Adrenal gland (tissue), 12 donors: ENCODE data around the gene KCNK16. TPM values are rescaled to one million over a fixed set of nuclear protein-coding genes. Genes with fewer than 3 reads are reported as not detected.

Experiments
- DNase-seq, 7 donors: peaks; one replicate each; pipeline ENCODE4 v3.0.0-alpha.2; 2019 to 2020
- H3K27ac ChIP-seq, 5 donors: fragments of 200-600 bp; sonication (generic) in 4 of 5; 1 replicate in 3 of 5; 2 replicates in 2 of 5; pipeline versions ENCODE4 v1.5.1 to v1.8.0; 2016 to 2020; ENCODE audit warnings: mild to moderate bottlenecking in 1 of 5
- H3K27me3 ChIP-seq: fragments of 200-600 bp; 2 replicates; pipeline ENCODE4 v1.8.0; 2021
- H3K36me3 ChIP-seq, 2 donors: fragments of 200-600 bp; replicated peaks in 1 of 2; 1 replicate in 1 of 2; 2 replicates in 1 of 2; pipeline versions ENCODE4 v1.5.1 to v1.8.0; 2018 to 2022
- H3K4me1 ChIP-seq, 2 donors: fragments of 200-600 bp; replicated peaks in 1 of 2; 1 replicate in 1 of 2; 2 replicates in 1 of 2; pipeline versions ENCODE4 v1.5.1 to v1.8.0; 2018 to 2021
- H3K4me3 ChIP-seq, 4 donors: fragments of 200-600 bp; sonication (generic) in 3 of 4; one replicate each; pipeline ENCODE4 v1.5.1; 2016 to 2018
- H3K9me3 ChIP-seq, 3 donors: fragments of 200-600 bp; sonication (generic) in 1 of 3; replicated peaks in 1 of 3; 1 replicate in 2 of 3; 2 replicates in 1 of 3; pipeline versions ENCODE4 v1.5.1 to v1.8.0; 2016 to 2021
- POLR2A ChIP-seq, 2 donors: fragments of 450-650 bp; IDR thresholded peaks; one replicate each; pipeline ENCODE4 v1.6.1; 2017; ENCODE audit warnings: antibody characterized with exemption in 2 of 2, mild to moderate bottlenecking in 2 of 2, moderate library complexity in 1 of 2
- WGBS, 4 donors: extraction: QIAGEN DNeasy Blood & Tissue Kit in 2 of 4; methylation state at CpG; one replicate each; pipeline versions ENCODE4 v1.1.5 to v1.1.7; 2013 to 2017; 5-methylcytosine and 5-hydroxymethylcytosine counted together
- intact Hi-C, 2 donors: fragments of 100-400 bp; cut with DNase I; formaldehyde crosslinking; loops; one replicate each; pipeline versions ENCODE4 v1.14.1 to v1.15.0; 2022 to 2023
- polyA plus RNA-seq, 3 donors: library from polyadenylated mRNA; stranded (reverse); fragments of 200-250 nt in 2 of 3; fragments of 350-450 nt in 1 of 3; fragmentation: Illumina TruSeq in 1 of 3; extraction: RNeasy Lipid Tissue Mini Kit (QIAGEN cat#74804) in 1 of 3; gene quantifications; one replicate each; pipeline ENCODE4 v1.2.3, GENCODE V29; 2013 to 2014
- total RNA-seq, 9 donors: library from RNA; depleted of rRNA in 4 of 9; stranded (reverse); fragments of >200 nt in 4 of 9; fragments of 120-200 nt in 1 of 9; fragmentation: NEBNext Ultra II Directional in 1 of 9; extraction: Animal tissue kit (Norgen Biotek cat#: 25700) in 1 of 9; gene quantifications; one replicate each; pipeline versions ENCODE4 v1.1.0 to v1.2.4, GENCODE V29; 2013 to 2023
- TF ChIP-seq, protein P1 (sequence below), 6 experiments: fragments of 450-650 bp in 4 of 6; fragments of 200-600 bp in 2 of 6; sonication (generic) in 1 of 6; IDR thresholded peaks; 1 replicate in 5 of 6; 2 replicates in 1 of 6; pipeline versions ENCODE4 v1.5.1 to v1.8.0; 2016 to 2021; ENCODE audit warnings: antibody characterized with exemption in 6 of 6, mild to moderate bottlenecking in 2 of 6, moderate library complexity in 1 of 6
- donor health status: healthy with polysubstance abuse.
- donor health status: Bipolar disorder and iron deficiency.
- donor health status: DM: yes; HTN: yes; CAD: no.
- donor health status: DM: no; HTN: no; CAD: no.
- donor health status: DM: no; HTN: no; CAD: no.
- donor health status: DM: yes; HTN: yes; CAD: no.

The KCNK16 gene
- total and polyA plus RNA-seq, 12 donors, result not detected

DNA sequence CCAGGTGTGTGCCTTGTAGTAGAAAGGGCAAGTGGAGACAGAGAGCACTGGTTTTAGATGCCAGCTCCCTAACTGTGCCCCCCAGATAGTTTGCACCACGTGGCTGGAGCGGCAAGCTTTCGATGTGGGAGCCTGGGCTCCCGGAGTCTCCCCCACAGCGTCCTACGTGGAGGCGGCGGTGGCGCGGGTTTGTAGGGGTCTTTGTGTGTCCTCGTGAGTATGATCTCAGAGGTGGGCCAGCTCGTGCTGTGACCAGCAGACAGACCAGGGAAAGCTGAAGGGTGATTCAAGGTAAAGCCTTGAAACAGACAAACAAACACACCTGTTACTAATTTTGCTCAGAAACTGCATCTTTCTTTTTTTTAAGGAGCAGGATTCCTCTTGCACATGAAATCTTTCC is 5.6 kb upstream of the KCNK16 start:
- Histone ChIP-seq H3K4me1 (no peaks in the 10 kb centered on the region), H3K27ac (no peak overlapping the region), H3K4me3 (no peak overlapping the region), H3K36me3 (no peaks in the 10 kb centered on the region), H3K9me3 (no peaks in the 10 kb centered on the region), H3K27me3 (no peaks in the 10 kb centered on the region)
- TF ChIP-seq, protein P1, sequence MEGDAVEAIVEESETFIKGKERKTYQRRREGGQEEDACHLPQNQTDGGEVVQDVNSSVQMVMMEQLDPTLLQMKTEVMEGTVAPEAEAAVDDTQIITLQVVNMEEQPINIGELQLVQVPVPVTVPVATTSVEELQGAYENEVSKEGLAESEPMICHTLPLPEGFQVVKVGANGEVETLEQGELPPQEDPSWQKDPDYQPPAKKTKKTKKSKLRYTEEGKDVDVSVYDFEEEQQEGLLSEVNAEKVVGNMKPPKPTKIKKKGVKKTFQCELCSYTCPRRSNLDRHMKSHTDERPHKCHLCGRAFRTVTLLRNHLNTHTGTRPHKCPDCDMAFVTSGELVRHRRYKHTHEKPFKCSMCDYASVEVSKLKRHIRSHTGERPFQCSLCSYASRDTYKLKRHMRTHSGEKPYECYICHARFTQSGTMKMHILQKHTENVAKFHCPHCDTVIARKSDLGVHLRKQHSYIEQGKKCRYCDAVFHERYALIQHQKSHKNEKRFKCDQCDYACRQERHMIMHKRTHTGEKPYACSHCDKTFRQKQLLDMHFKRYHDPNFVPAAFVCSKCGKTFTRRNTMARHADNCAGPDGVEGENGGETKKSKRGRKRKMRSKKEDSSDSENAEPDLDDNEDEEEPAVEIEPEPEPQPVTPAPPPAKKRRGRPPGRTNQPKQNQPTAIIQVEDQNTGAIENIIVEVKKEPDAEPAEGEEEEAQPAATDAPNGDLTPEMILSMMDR (IDR thresholded peaks at IDR 0.05), result no peak
- TF ChIP-seq POLR2A (IDR thresholded peaks at IDR 0.05), result no peak
- WGBS, 4 donors, result 88 to 95% (median 93%) methylated on average over 9 to 12 of the region's 12 CpGs
- no peak for DNase-seq
- intact Hi-C loops, result no loop called here

DNA sequence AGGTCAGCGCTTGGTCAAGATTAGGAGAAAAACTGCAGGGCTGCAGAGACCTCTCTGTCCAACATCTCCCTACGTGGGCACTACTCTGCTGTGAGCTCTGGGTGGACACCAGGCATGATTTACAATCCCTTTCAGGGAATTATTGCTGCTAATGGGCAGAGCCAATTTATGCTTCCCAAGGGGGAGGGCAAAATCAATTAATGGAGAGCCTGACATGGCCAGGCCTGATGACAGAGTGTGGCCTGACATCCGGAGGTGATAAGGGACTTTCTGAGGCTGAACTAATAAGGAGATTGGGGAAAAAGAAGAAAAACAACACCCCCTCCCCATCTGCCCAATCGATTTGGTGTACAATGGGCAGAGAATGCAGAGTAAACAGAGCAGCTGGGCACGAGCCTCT is 5.0 kb upstream of the KCNK16 start:
- WGBS, 4 donors, result 70 to 75% (median 73%) methylated on average over 4 to 5 of the region's 5 CpGs
- no peak for TF ChIP-seq POLR2A (IDR thresholded peaks at IDR 0.05)
- TF ChIP-seq, protein P1 (IDR thresholded peaks at IDR 0.05), result no peak
- H3K9me3 ChIP-seq, result no peaks in the 10 kb centered on the region
- H3K27me3 ChIP-seq, result no peaks in the 10 kb centered on the region
- H3K36me3 ChIP-seq, result no peaks in the 10 kb centered on the region
- H3K27ac ChIP-seq, result no peak overlapping the region
- no peak overlapping the region for H3K4me3 ChIP-seq
- no peak for DNase-seq
- intact Hi-C loops, result no loop called here
- no peaks in the 10 kb centered on the region for H3K4me1 ChIP-seq

DNA sequence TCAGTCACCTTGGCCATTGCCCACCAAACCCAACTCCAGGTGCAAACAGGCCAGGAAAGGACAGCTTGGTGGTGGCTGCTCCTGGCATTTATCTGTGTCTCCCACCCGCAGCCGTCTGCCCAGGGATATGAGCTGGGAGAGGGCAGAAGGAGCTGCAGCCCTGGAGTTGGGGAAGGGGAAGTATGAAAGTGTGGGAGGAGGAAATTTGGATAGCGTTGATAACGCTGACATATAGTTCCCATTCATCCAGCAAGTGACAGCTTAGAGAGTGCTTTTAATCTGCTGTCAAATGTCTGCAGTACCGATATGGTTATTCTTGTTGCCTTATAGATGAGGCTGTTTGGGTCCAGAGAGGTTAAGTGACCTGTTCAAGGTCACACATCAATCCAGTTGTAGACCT is 741 bp downstream of the KCNK16 start:
- Histone ChIP-seq H3K9me3 (no peaks in the 10 kb centered on the region), H3K4me3 (no peak overlapping the region), H3K27ac (no peak overlapping the region), H3K4me1 (no peaks in the 10 kb centered on the region), H3K27me3 (no peaks in the 10 kb centered on the region), H3K36me3 (no peaks in the 10 kb centered on the region)
- 56 to 61% (median 60%) methylated on average over 5 of the region's 5 CpGs for WGBS, 4 donors
- DNase-seq, result no peak
- intact Hi-C loops, result no loop called here
- no peak for TF ChIP-seq POLR2A (IDR thresholded peaks at IDR 0.05)
- TF ChIP-seq, protein P1 (IDR thresholded peaks at IDR 0.05), result no peak

DNA sequence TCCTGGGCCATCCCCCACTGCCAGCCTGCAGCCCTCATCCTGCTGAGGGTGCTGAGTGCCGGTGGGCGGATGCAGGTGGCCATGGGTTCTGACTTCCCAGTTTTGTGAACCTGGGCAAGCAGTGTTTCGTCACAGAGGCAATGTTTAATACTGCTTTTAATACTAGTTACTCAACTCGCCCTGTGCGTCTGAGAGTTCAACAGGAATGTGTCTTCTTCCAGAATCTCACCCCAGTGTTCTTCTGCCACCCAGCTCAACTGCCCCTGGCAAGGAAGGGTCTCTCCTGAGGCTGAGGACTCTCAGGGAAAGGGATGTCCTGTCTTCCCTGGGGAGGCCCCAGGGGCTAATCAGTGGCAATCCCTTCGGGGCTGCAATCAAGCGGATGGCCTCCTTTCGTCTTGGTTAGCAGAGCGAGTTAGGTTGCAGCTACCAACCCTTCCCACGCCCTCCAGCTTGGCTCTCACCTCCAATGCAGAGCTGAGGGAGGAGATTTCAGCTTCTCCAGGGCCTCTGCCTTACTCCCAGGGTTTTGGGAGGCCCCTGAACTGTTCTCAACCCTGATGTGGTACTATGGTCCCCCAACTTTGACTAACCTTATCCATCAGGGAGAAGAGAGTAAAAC is 2.0 kb downstream of the KCNK16 start:
- no peaks in the 10 kb centered on the region for H3K36me3 ChIP-seq
- no peaks in the 10 kb centered on the region for H3K4me1 ChIP-seq
- H3K27me3 ChIP-seq, result no peaks in the 10 kb centered on the region
- no peak overlapping the region for H3K4me3 ChIP-seq
- no peaks in the 10 kb centered on the region for H3K9me3 ChIP-seq
- DNase-seq, result no peak
- intact Hi-C loops, result no loop called here
- no peak for TF ChIP-seq POLR2A (IDR thresholded peaks at IDR 0.05)
- TF ChIP-seq, protein P1 (IDR thresholded peaks at IDR 0.05), result no peak
- no peak overlapping the region for H3K27ac ChIP-seq
- 68 to 86% (median 75%) methylated on average over 8 to 10 of the region's 10 CpGs for WGBS, 4 donors
